K562 (cell line): ENCODE measurements around the gene ARHGEF10L. TPM values are rescaled to one million over a fixed set of nuclear protein-coding genes. Genes with fewer than 3 reads are reported as not detected.

ENCODE experiments used
- ATAC-seq: fragments of 200-7000 bp; cut with Tn5 transposase; 3 replicates; pipeline ENCODE4 v1.9.1; 2020; ENCODE audit warnings: moderate library complexity
- BruUV-seq: library from RNA; stranded (reverse); fragments of 400-500 nt; replicated peaks from 2 replicates; lab custom pipeline; 2021; lab: Mats Ljungman, UMichigan
- CTCF ChIA-PET: fragments of 300-600 bp; formaldehyde crosslinking; extraction: SDS; loops from one replicate; lab custom pipeline; 2021; ENCODE audit warnings: low intra/inter-chr PET ratio; lab: Yijun Ruan, JAX
- POLR2A ChIA-PET: fragments of 300-600, 350-650 bp; sonication (Branson Sonifier 250); formaldehyde crosslinking; extraction: SDS; loops from one replicate; lab custom pipeline; 2021; ENCODE audit warnings: antibody characterized with exemption, inconsistent platforms; lab: Yijun Ruan, JAX
- DNase-seq, 4 experiments: peaks; one replicate each; pipeline versions ENCODE4 v3.0.0 to v3.0.0-alpha.2; 2011 to 2018; ENCODE audit warnings: low spot score in 3 of 4, mixed read lengths in 3 of 4; ENCODE audit errors: extremely low read depth in 1 of 4
- FAIRE-seq: peaks from 2 replicates; lab custom pipeline; 2011; peaks lifted over from hg19 to GRCh38; lab: Jason Lieb, UNC
- H2AFZ ChIP-seq: 2 replicates; pipeline ENCODE4 v1.6.0; 2011; ENCODE audit warnings: low read depth, low read length, control low read depth, inconsistent platforms
- H3K27ac ChIP-seq: fragments of 200-600 bp; 3 replicates; pipeline ENCODE4 v1.8.0; 2011; ENCODE audit warnings: low read depth, mild to moderate bottlenecking, control low read depth, inconsistent platforms, low read length, moderate library complexity, mixed read lengths; ENCODE audit errors: extremely low read depth
- H3K27me3 ChIP-seq, 2 experiments: fragments of 300-600 bp in 1 of 2; 2 replicates in 1 of 2; 3 replicates in 1 of 2; pipeline versions ENCODE4 v1.6.0 to v1.8.0; 2011; ENCODE audit warnings: inconsistent platforms in 2 of 2, low read length in 2 of 2, mild to moderate bottlenecking in 1 of 2, mixed read lengths in 1 of 2, moderate library complexity in 1 of 2; ENCODE audit not compliant: control insufficient read depth in 2 of 2, insufficient read depth in 2 of 2
- H3K36me3 ChIP-seq: fragments of 300-600 bp; 3 replicates; pipeline ENCODE4 v1.8.0; 2011; ENCODE audit warnings: mild to moderate bottlenecking, low read length, inconsistent platforms; ENCODE audit not compliant: control insufficient read depth, insufficient read depth
- H3K4me1 ChIP-seq, 2 experiments: fragments of 200-600 bp in 1 of 2; replicated peaks in 1 of 2; 2 replicates in 1 of 2; 3 replicates in 1 of 2; pipeline versions ENCODE4 v1.5.1 to v1.8.0; 2011; ENCODE audit warnings: inconsistent platforms in 2 of 2, low read length in 2 of 2, mild to moderate bottlenecking in 1 of 2, mixed read lengths in 1 of 2, moderate library complexity in 1 of 2; ENCODE audit not compliant: control insufficient read depth in 2 of 2, insufficient read depth in 2 of 2
- H3K4me2 ChIP-seq: 2 replicates; pipeline ENCODE4 v1.6.1; 2011; ENCODE audit warnings: low read length, control low read depth, inconsistent platforms, mixed read lengths; ENCODE audit not compliant: insufficient read depth
- H3K4me3 ChIP-seq: fragments of 200-600 bp; sonication (generic), shearing (Covaris generic); 2 replicates; pipeline ENCODE4 v1.5.1; 2016; ENCODE audit warnings: control low read depth, inconsistent platforms
- H3K79me2 ChIP-seq: fragments of 200-600 bp; 3 replicates; pipeline ENCODE4 v1.8.0; 2011; ENCODE audit warnings: low read length, inconsistent platforms; ENCODE audit not compliant: control insufficient read depth, insufficient read depth
- H3K9ac ChIP-seq, 2 experiments: 2 replicates each; pipeline versions ENCODE4 v1.6.0 to v1.6.1; 2011; ENCODE audit warnings: low read depth in 2 of 2, low read length in 2 of 2, control low read depth in 1 of 2, inconsistent platforms in 1 of 2, mild to moderate bottlenecking in 1 of 2, mixed read lengths in 1 of 2; ENCODE audit not compliant: insufficient read depth in 1 of 2
- H3K9me1 ChIP-seq: one replicate; pipeline ENCODE4 v1.6.0; 2011; ENCODE audit warnings: inconsistent platforms, mild to moderate bottlenecking, low read length, moderate library complexity; ENCODE audit not compliant: control insufficient read depth, insufficient read depth
- H3K9me3 ChIP-seq: replicated peaks from 2 replicates; pipeline ENCODE4 v1.5.1; 2011; ENCODE audit warnings: low read depth, low read length, inconsistent platforms; ENCODE audit not compliant: control insufficient read depth, insufficient read depth
- H4K20me1 ChIP-seq: replicated peaks from 2 replicates; pipeline ENCODE4 v1.6.1; 2011; ENCODE audit warnings: low read length, inconsistent platforms, mixed read lengths; ENCODE audit not compliant: control insufficient read depth, insufficient read depth
- CCNT2 ChIP-seq: IDR thresholded peaks from 2 replicates; pipeline ENCODE4 v1.6.1; 2011; ENCODE audit warnings: borderline replicate concordance, low read depth, mild to moderate bottlenecking, moderate library complexity, mixed read lengths, low read length; ENCODE audit not compliant: insufficient read length; ENCODE audit errors: extremely low read depth
- CEBPG ChIP-seq, 3 experiments: fragments of 200-800 bp in 1 of 3; sonication (Bioruptor generic) in 1 of 3; sonication (generic) in 1 of 3; formaldehyde crosslinking in 1 of 3; IDR thresholded peaks in 2 of 3; conservative IDR thresholded peaks in 1 of 3; 2 replicates each; pipeline versions ENCODE4 v1.6.1 to v1.8.0; 2016 to 2022; ENCODE audit warnings: missing compliant biosample characterization in 2 of 3, missing genetic modification characterization in 2 of 3, mild to moderate bottlenecking in 1 of 3, missing genetic modification reagents in 1 of 3
- DPF2 ChIP-seq: fragments of 450-650 bp; IDR thresholded peaks from 2 replicates; pipeline ENCODE4 v1.6.1; 2016
- FOXM1 ChIP-seq, 2 experiments: fragments of 450-650 bp in 1 of 2; sonication (generic) in 1 of 2; formaldehyde crosslinking in 1 of 2; IDR thresholded peaks; 2 replicates each; pipeline versions ENCODE4 v1.6.1 to v1.9.0; 2017 to 2022; ENCODE audit warnings: low read depth in 2 of 2, mild to moderate bottlenecking in 2 of 2, missing genetic modification reagents in 1 of 2, moderate library complexity in 1 of 2
- ILF3 ChIP-seq: fragments of 450-650 bp; IDR thresholded peaks from 2 replicates; pipeline ENCODE4 v1.6.1; 2018; ENCODE audit warnings: antibody characterized with exemption, mild to moderate bottlenecking, moderate library complexity, borderline replicate concordance
- KLF1 ChIP-seq: fragments of 450-650 bp; IDR thresholded peaks from 2 replicates; pipeline ENCODE4 v1.6.1; 2016; ENCODE audit warnings: missing genetic modification characterization, missing compliant biosample characterization
- MCM2 ChIP-seq: fragments of 450-650 bp; IDR thresholded peaks from 2 replicates; pipeline ENCODE4 v1.6.1; 2017; ENCODE audit warnings: low read depth, mild to moderate bottlenecking
- NCOA6 ChIP-seq: fragments of 450-650 bp; IDR thresholded peaks from 2 replicates; pipeline ENCODE4 v1.6.1; 2017; ENCODE audit warnings: mild to moderate bottlenecking
- ZBTB33 ChIP-seq: sonication (generic); formaldehyde crosslinking; IDR thresholded peaks from 2 replicates; pipeline ENCODE4 v1.8.1; 2023; ENCODE audit warnings: mild to moderate bottlenecking, missing genetic modification reagents
- ZNF639 ChIP-seq, 2 experiments: fragments of 200-800 bp in 1 of 2; sonication (Bioruptor generic) in 1 of 2; sonication (generic) in 1 of 2; formaldehyde crosslinking in 1 of 2; IDR thresholded peaks in 1 of 2; conservative IDR thresholded peaks in 1 of 2; 2 replicates each; pipeline versions ENCODE4 v1.5.0 to v1.6.1; 2016 to 2020; ENCODE audit warnings: missing compliant biosample characterization in 1 of 2, missing genetic modification characterization in 1 of 2, missing genetic modification reagents in 1 of 2
- ZNF77 ChIP-seq: fragments of 250-450 bp; sonication (Bioruptor Pico); IDR thresholded peaks from 2 replicates; pipeline ENCODE4 v1.5.0; 2020
- WGBS: fragments of 100-300 bp; shearing (Covaris generic); methylation state at CpG from one replicate; pipeline ENCODE4 v1.1.6; 2016; ENCODE audit warnings: low coverage, mixed read lengths; ENCODE audit not compliant: insufficient coverage; ENCODE audit errors: missing lambda C conversion rate; 5-methylcytosine and 5-hydroxymethylcytosine counted together
- in situ Hi-C: fragments of 300-500 bp; cut with MboI; formaldehyde crosslinking; loops from 4 replicates; pipeline ENCODE4 v1.15.0; 2018; ENCODE audit warnings: inconsistent platforms, mixed read lengths
- intact Hi-C: fragments of 100-400 bp; cut with micrococcal nuclease; formaldehyde crosslinking; loops from 2 replicates; pipeline ENCODE4 v1.14.2; 2022
- polyA plus RNA-seq, 8 experiments: library from polyadenylated mRNA; depleted of rRNA in 4 of 8; stranded (reverse) in 5 of 8; unstranded in 3 of 8; fragments of >200 nt; fragmentation: Nextera tagmentation in 2 of 8; fragmentation: Illumina TruSeq in 1 of 8; extraction: Ambion mirVana in 2 of 8; extraction: Trizol in 1 of 8; gene quantifications; 2 replicates each; pipeline versions ENCODE4 v1.2.1 to v1.2.3, GENCODE V29; 2011 to 2014; ENCODE audit warnings: inconsistent platforms in 1 of 8, missing spikeins in 1 of 8
- total RNA-seq, 7 experiments: library from RNA; depleted of rRNA in 6 of 7; stranded (reverse); fragments of >200 nt in 6 of 7; fragmentation: Illumina TruSeq in 2 of 7; extraction: Trizol in 2 of 7; gene quantifications; 2 replicates each; pipeline versions ENCODE4 v1.2.1 to v1.2.3, GENCODE V29; 2011 to 2021; ENCODE audit warnings: low replicate concordance in 1 of 7

The ARHGEF10L gene
- total and polyA plus RNA-seq, 9 of the 15 experiments (the other 6 are each of a cell fraction or from before 2014, with no cell fraction given), result 0.09 to 0.13 TPM; not detected in 7

- CTCF ChIA-PET, result no interaction called here
Observed at GRCh38 chr1:17596651-17597509, 57.4 kb downstream of the ARHGEF10L start.

GRCh38 chr1:17597651-17598050 is 58.2 kb downstream of the ARHGEF10L start:
- H3K27ac ChIP-seq, result no peak overlapping the region
- no peak for TF ChIP-seq ZNF639 (CRISPR knock-in tag; conservative IDR thresholded peaks at IDR 0.05 in 1 of 2, IDR thresholded peaks at IDR 0.05 in 1 of 2)
- no peak for TF ChIP-seq NCOA6
- TF ChIP-seq CCNT2, result no peak
- TF ChIP-seq ZBTB33, result no peak
- CTCF ChIA-PET, result no interaction called here
- intact Hi-C loops, result no loop called here
- under 1% methylated on average over 9 of the region's 9 CpGs for WGBS
- DNase-seq (no peak), ATAC-seq (no peak), FAIRE-seq (no peak)
- H2AFZ ChIP-seq, result no peak overlapping the region
- in situ Hi-C loops, result no loop called here
- peaks cover 25% of the 10 kb centered on the region for H4K20me1 ChIP-seq
- H3K9me1 ChIP-seq, result no peaks in the 10 kb centered on the region
- no peaks in the 10 kb centered on the region for H3K9me3 ChIP-seq
- peaks cover 39 to 70% of the 10 kb centered on the region in 2 experiments for H3K27me3 ChIP-seq
- no peak overlapping the region for H3K4me2 ChIP-seq
- POLR2A ChIA-PET, result no interaction called here
- H3K36me3 ChIP-seq, result no peaks in the 10 kb centered on the region
- H3K9ac ChIP-seq, result peak overlapping the region in 1 of 2 experiments; percentile 13; a peak in 1 of 4 replicates
- BruUV-seq, result no TSS peak
- no peak overlapping the region for H3K4me3 ChIP-seq
- H3K79me2 ChIP-seq, result no peaks in the 10 kb centered on the region
- peaks cover 0 to 5% of the 10 kb centered on the region in 2 experiments; a peak in 1 of 5 replicates for H3K4me1 ChIP-seq

More at GRCh38 chr1:17596651-17597509, 57.4 kb downstream of the ARHGEF10L start:
- ATAC-seq (no peak; the same call in 1 of the 3 replicates), FAIRE-seq (no peak), DNase-seq (no peak)
- WGBS, result 2% methylated on average over 19 of the region's 19 CpGs
- Histone ChIP-seq H3K9me1 (no peaks in the 10 kb centered on the region), H2AFZ (no peak overlapping the region), H3K27me3 (peaks cover 40 to 77% of the 10 kb centered on the region in 2 experiments), H3K4me2 (no peak overlapping the region), H3K36me3 (no peaks in the 10 kb centered on the region), H3K4me3 (no peak overlapping the region), H4K20me1 (peaks cover 25% of the 10 kb centered on the region), H3K9me3 (no peaks in the 10 kb centered on the region), H3K9ac (peak overlapping the region in 1 of 2 experiments; percentile 13; a peak in 1 of 4 replicates), H3K4me1 (peaks cover 0 to 5% of the 10 kb centered on the region in 2 experiments; a peak in 1 of 5 replicates), H3K79me2 (no peaks in the 10 kb centered on the region), H3K27ac (no peak overlapping the region)
- POLR2A ChIA-PET, result interaction anchor here (0.6 to 1.0 kb wide), 3 partner anchors 20 to 335 kb away, joined by 3 to 4 read pairs (median 3); no protein-coding TSS in a partner anchor
- in situ Hi-C loops, result no loop called here
- BruUV-seq, result no TSS peak
- intact Hi-C loops, result no loop called here
- TF ChIP-seq ILF3 (no peak), KLF1 (tag) (no peak), FOXM1 (IDR thresholded peaks at IDR 0.05; ENCODE audit: low read depth) (no peak), FOXM1 (CRISPR knock-in tag; IDR thresholded peaks at IDR 0.05; ENCODE audit: low read depth) (no peak), MCM2 (no peak), ZNF77 (CRISPR knock-in tag) (no peak), DPF2 (no peak), CEBPG (CRISPR knock-in tag; IDR thresholded peaks at IDR 0.05) (no peak), CEBPG (tag; conservative IDR thresholded peaks at IDR 0.05 in 1 of 2, IDR thresholded peaks at IDR 0.05 in 1 of 2) (no peak)
